Right atrium auricular region (tissue), 2 donors: Measurements from ENCODE around the gene CHMP5. TPM values are rescaled to one million over a fixed set of nuclear protein-coding genes. Genes with fewer than 3 reads are reported as not detected.

Experiments
- DNase-seq: peaks from one replicate; pipeline ENCODE4 v3.0.0-alpha.2; 2019; ENCODE audit warnings: low spot score
- H3K27ac ChIP-seq, 2 donors: fragments of 200-600 bp; sonication (generic); 1 replicate in 1 of 2; 2 replicates in 1 of 2; pipeline ENCODE4 v1.5.1; 2016 to 2019
- H3K27me3 ChIP-seq, 2 donors: fragments of 200-600 bp; sonication (generic); one replicate each; pipeline versions ENCODE4 v1.5.1 to v1.6.0; 2017 to 2019
- H3K36me3 ChIP-seq: fragments of 200-600 bp; sonication (generic); one replicate; pipeline ENCODE4 v1.5.1; 2016
- H3K4me1 ChIP-seq, 2 donors: fragments of 200-600 bp; sonication (generic); one replicate each; pipeline versions ENCODE4 v1.5.1 to v1.6.0; 2017 to 2019
- H3K4me3 ChIP-seq, 2 donors: fragments of 200-600 bp; sonication (generic); 1 replicate in 1 of 2; 2 replicates in 1 of 2; pipeline ENCODE4 v1.5.1; 2017 to 2019; ENCODE audit warnings: mild to moderate bottlenecking in 1 of 2, moderate library complexity in 1 of 2
- H3K9me3 ChIP-seq, 2 donors: fragments of 200-600 bp; sonication (generic); one replicate each; pipeline ENCODE4 v1.5.1; 2019
- CTCF ChIP-seq, 2 donors: fragments of 200-600 bp; sonication (generic); IDR thresholded peaks; one replicate each; pipeline ENCODE4 v1.5.1; 2019; ENCODE audit warnings: antibody characterized with exemption in 2 of 2
- total RNA-seq, 2 donors: library from RNA; depleted of rRNA; stranded (reverse); fragments of >200 nt; gene quantifications; one replicate each; pipeline ENCODE4 v1.1.0, GENCODE V29; 2016

The CHMP5 gene
- total RNA-seq, 2 donors from 2014 or later: 44.0 to 51.1 TPM

- H3K27me3 ChIP-seq: no peaks in the 10 kb centered on the region
- peak; percentile 99 for DNase-seq
- H3K4me1 ChIP-seq: peaks cover 0 to 47% of the 10 kb centered on the region in 2 donors
- H3K4me3 ChIP-seq: peak within 1 kb of the TSS; percentile 74 to 76
- H3K9me3 ChIP-seq: no peaks in the 10 kb centered on the region
- TF ChIP-seq CTCF (IDR thresholded peaks at IDR 0.05): no peak
- H3K36me3 ChIP-seq: peaks cover 10% of the 10 kb centered on the region
- peak within 1 kb of the TSS; percentile 96 to 98 for H3K27ac ChIP-seq
Observed at GRCh38 chr9:33290247-33291030, 25.6 kb downstream of the CHMP5 start, which contains the start of gene NFX1. TSS of gene NFX1 (plus strand) at chr9:33290516. CDS start at chr9:33290573, 57 bp downstream.

- H3K27me3 ChIP-seq: no peaks in the 10 kb centered on the region
- peaks cover 0 to 48% of the 10 kb centered on the region in 2 donors for H3K4me1 ChIP-seq
- no peak for DNase-seq
- peaks cover 15% of the 10 kb centered on the region for H3K36me3 ChIP-seq
- H3K27ac ChIP-seq: peak overlapping the region; percentile 96 to 98
- TF ChIP-seq CTCF (IDR thresholded peaks at IDR 0.05): no peak
- no peaks in the 10 kb centered on the region for H3K9me3 ChIP-seq
- peak overlapping the region; percentile 74 to 76 for H3K4me3 ChIP-seq
Observed at GRCh38 chr9:33291031-33291397, 26.2 kb downstream of the CHMP5 start.

- peaks cover 0 to 52% of the 10 kb centered on the region in 2 donors for H3K4me1 ChIP-seq
- TF ChIP-seq CTCF (IDR thresholded peaks at IDR 0.05): no peak
- H3K9me3 ChIP-seq: no peaks in the 10 kb centered on the region
- peaks cover 24% of the 10 kb centered on the region for H3K36me3 ChIP-seq
- H3K27me3 ChIP-seq: no peaks in the 10 kb centered on the region
- DNase-seq: no peak
- peak overlapping the region; percentile 96 to 98 for H3K27ac ChIP-seq
- H3K4me3 ChIP-seq: no peak overlapping the region
Observed at GRCh38 chr9:33291901-33292300, 27.1 kb downstream of the CHMP5 start.

- H3K27ac ChIP-seq: no peak overlapping the region
- no peak for DNase-seq
- H3K36me3 ChIP-seq: peaks cover 42% of the 10 kb centered on the region
- H3K27me3 ChIP-seq: no peaks in the 10 kb centered on the region
- peaks cover 0 to 68% of the 10 kb centered on the region in 2 donors for H3K4me1 ChIP-seq
- H3K9me3 ChIP-seq: no peaks in the 10 kb centered on the region
- TF ChIP-seq CTCF (IDR thresholded peaks at IDR 0.05): no peak
- H3K4me3 ChIP-seq: no peak overlapping the region
Observed at GRCh38 chr9:33293782-33294181, 28.9 kb downstream of the CHMP5 start.

- no peak overlapping the region for H3K4me3 ChIP-seq
- no peak for TF ChIP-seq CTCF (IDR thresholded peaks at IDR 0.05)
- peaks cover 49% of the 10 kb centered on the region for H3K36me3 ChIP-seq
Observed at GRCh38 chr9:33294670-33295432, 30.0 kb downstream of the CHMP5 start.

More at GRCh38 chr9:33294670-33295432, 30.0 kb downstream of the CHMP5 start:
- H3K27me3 ChIP-seq: no peaks in the 10 kb centered on the region
- H3K27ac ChIP-seq: no peak overlapping the region
- no peaks in the 10 kb centered on the region for H3K9me3 ChIP-seq
- H3K4me1 ChIP-seq: peaks cover 0 to 64% of the 10 kb centered on the region in 2 donors
- no peak for DNase-seq
